GM12872 (cell line): ENCODE results near the gene LARGE1.

Experiments used
- TF ChIP-seq, protein P1 (sequence below): IDR thresholded peaks from 3 replicates; pipeline ENCODE4 v1.5.1; 2011; ENCODE audit warnings: low read depth, mild to moderate bottlenecking, low read length, moderate library complexity; ENCODE audit not compliant: insufficient read depth

The LARGE1 gene

DNA sequence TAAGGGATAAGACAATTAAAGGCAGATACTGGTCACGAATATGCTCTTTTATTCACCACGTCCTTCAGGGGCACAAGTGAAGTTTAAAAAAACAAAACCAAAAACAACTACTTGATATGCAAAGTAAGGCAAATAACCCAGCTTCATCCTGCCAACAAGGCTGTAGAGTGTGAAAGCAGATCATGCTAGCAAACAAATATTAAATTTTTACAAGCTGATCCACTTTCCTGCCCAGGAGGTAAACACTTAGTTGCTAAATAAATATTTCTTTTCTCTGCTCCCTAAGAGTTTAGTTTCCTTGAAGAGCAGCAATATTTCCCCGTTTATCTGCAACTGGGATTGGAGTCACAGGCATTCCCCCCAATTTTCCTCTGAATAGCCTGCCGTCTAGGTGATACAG lies 300.2 kb downstream of the LARGE1 start:
- TF ChIP-seq, protein P1, sequence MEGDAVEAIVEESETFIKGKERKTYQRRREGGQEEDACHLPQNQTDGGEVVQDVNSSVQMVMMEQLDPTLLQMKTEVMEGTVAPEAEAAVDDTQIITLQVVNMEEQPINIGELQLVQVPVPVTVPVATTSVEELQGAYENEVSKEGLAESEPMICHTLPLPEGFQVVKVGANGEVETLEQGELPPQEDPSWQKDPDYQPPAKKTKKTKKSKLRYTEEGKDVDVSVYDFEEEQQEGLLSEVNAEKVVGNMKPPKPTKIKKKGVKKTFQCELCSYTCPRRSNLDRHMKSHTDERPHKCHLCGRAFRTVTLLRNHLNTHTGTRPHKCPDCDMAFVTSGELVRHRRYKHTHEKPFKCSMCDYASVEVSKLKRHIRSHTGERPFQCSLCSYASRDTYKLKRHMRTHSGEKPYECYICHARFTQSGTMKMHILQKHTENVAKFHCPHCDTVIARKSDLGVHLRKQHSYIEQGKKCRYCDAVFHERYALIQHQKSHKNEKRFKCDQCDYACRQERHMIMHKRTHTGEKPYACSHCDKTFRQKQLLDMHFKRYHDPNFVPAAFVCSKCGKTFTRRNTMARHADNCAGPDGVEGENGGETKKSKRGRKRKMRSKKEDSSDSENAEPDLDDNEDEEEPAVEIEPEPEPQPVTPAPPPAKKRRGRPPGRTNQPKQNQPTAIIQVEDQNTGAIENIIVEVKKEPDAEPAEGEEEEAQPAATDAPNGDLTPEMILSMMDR = no peak

DNA sequence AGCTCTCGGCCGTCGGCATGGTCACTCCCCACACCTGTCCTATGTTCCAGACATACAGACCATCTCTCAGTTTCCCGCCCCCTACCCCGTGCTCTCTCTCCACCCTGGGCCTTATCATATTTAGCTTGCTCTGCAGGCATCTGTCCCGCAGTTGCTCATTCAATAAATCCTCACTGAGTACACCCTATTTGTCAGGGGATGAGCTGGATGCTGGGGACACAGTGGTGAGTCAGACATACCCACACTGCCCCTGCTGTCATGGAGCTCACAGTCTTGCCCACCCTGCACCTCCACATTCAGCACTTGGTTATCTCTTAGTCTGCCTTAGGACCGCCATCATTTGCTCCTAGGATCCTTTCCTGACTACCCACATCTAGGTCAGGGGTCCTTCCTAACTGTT lies 313.8 kb downstream of the LARGE1 start:
- TF ChIP-seq, protein P1 = no peak

DNA sequence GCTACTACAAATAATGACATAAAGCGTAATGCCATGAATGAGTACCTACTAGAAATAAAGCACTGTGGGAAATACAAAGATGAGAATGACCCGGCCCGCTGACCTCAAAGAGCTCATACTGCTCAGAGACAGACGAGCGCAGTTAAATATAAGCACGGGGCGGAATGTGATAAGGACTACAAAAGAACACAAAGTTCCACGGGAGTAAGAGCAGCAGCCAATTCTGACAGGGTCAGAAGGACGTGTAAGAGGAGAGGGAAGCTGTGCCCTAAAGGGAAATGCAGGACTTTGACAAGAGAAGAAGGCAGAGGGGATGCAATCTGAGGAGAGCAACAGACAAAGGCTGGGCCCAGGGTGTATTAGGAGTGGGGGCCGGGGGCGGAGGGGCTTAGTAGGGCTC lies 314.6 kb downstream of the LARGE1 start:
- TF ChIP-seq, protein P1 = no peak

DNA sequence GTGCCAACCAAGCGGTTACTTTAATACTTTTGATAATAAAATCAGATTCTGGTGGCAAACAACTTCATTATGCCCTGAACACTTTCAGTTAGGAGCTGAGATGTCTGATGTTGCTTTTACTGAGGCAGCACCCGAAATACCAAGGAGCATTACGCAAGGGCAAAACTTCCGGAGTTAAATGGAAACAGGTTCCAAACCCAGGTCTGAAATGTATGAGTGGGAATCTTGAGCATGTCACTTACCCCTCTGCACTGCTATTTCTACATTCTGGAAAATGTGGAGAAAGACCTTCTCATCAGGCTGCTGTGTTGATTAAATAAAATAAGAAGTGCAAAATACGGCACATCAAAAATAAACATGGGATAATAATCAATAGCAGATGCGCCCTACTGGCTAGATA lies 315.1 kb downstream of the LARGE1 start:
- TF ChIP-seq, protein P1 = no peak

DNA sequence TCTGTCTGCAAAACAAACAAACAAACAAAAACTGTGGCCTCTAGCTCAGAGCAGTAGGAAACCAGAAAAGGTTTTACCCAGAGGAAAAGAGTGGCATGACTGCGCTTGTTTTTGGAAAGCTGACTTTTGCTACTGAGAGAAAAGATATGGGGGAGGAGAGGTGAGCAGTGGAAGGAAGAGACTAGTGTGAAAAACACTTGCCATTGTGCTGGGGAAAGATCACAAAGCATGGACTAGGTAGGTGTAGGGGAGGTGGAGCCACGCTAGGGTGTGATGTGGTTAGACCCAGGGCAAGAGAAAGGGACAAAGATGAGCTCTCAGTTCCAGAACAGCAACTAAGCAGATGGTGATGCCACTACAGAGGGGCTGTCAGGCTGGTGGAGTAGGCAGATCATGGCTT lies 319.2 kb downstream of the LARGE1 start:
- TF ChIP-seq, protein P1 = no peak

DNA sequence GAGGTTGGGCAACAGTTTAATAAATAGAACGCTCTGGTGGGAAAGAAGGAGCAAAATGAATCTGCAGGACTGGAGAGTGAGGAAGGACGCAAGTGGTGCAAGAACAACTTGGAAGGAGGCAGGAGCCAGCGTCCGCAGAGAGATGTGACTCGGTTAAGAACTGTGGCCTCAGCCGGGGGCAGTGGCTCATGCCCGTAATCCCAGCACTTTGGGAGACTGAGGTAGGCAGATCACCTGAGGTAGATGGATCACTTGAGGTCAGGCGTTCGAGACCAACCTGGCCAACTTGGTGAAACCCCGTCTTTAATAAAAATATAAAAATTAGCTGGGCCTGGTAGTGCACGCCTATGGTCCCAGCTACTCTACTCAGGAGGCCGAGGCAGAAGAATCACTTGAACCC lies 319.7 kb downstream of the LARGE1 start:
- TF ChIP-seq, protein P1 = no peak

DNA sequence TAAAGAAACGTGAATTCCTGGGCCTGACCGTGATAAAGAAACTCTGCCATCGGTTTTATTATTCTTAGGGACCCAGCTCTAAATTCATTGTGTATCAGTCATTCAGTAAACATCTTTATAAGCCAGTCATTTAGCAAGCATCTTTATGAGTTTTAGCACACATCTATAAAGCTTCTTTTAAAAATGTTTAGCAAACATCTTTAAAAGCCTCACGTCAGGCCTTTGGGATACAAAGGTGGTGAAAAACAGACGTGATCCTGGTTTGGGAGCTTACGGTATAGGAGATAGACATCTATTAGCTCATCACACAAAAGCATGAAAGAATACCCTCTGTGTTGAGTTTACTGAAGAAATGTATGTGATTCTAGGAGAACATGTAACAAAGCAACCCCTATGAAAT lies 320.2 kb downstream of the LARGE1 start:
- TF ChIP-seq, protein P1 = no peak

DNA sequence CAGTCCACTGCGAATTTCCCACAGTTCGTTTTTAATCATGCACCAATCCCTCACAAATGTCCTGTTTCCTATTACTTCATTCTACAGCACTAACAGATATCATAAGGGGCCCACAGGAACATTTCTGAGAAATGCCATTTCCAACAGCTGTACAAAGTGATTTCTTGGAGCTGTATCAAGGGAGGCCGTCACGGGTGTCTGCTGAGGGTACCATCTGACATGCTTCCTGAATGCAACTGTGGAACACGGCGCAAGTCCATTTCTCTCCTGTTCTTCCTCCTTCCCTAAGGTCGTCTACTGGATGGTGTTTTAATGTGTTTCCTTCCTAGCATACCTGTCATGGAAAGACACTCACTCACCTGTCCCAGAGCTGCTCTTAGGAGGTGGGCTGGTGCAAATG lies 320.7 kb downstream of the LARGE1 start:
- TF ChIP-seq, protein P1 = no peak
